HL-60/S4 treated with retinoic acid at 250 ng/mL for 4 days and 3 days (cell line): ENCODE measurements around the gene MYO1C.
"Not testable (repeated sequence)": the region's sequence is repeated elsewhere in the genome, so short reads cannot be mapped to it uniquely, and the experiment has no call there.

Source experiments
- in situ Hi-C: fragments of 300-500 bp; cut with MboI; formaldehyde crosslinking; loops from 2 replicates; pipeline ENCODE4 v1.7.0; 2022; ENCODE audit warnings: low sequenced_read_pairs

Gene MYO1C

DNA sequence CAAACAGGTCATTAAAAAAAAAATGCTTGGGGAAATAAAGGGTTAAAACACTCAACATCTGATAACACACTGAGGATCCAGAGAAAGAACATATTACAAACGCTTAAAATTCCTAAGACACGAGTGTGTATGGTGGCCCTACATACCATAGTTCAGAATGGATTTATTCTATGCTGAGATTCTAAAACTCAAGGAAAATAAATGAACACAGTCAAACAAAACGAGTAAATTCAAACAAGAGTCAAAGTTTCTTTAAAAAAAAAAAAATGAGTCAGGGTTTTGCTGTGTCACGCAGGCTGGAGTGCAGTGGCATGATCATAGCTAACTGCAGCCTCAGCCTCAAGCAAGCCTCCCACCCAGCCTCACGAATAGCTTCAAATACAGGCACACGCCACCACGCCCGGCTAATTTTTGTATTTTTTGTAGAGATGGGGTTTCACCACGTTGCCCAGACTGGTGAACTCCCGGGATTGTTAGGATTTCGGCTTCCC is 53.8 kb downstream of the MYO1C start:
- in situ Hi-C loops = no loop called here

DNA sequence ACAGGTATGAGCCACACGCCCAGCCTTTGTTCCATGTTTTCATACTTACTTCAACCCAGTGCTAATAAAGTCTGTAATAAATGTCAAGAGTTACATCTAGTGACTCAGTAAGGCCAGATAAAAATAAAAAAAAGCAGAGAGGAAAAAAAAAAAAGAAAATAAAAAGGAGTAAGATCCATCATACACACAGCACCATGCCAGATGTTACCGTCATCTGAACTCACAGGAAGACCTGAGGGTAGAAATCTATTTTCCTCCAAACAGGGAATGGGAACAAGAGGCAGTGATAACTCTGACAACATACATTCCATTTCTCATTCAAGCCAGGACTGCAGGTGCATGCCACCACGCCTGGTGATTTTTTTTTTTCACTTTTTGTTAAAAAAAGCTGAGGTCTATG is 57.2 kb downstream of the MYO1C start:
- in situ Hi-C loops = no loop called here

DNA sequence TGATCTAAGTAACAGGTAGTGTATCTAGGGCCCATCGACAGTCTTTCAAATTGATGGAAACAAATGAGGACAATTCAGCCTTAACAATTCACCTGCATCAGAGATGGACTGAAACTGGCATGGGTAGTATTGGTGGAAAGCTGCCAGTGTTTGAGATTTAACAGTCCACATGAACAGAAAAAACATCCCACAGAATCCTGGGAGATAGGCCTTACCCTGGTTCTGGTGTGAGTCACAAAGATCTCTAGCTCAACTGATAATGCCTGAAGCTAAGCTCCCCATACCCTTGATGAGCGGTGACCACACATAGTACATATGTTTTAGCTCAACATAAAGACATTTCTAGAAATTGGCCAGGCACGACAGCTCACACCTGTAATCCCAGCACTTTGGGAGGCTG is 58.3 kb downstream of the MYO1C start:
- in situ Hi-C loops = no loop called here

GRCh38 chr17:1431631-1432104 is 60.8 kb downstream of the MYO1C start:
- in situ Hi-C loops = no loop called here

GRCh38 chr17:1423456-1424135 is 68.9 kb downstream of the MYO1C start:
- in situ Hi-C loops = no loop called here

GRCh38 chr17:1422885-1423284 is 69.6 kb downstream of the MYO1C start:
- in situ Hi-C loops = no loop called here

GRCh38 chr17:1421470-1421869 is 71.0 kb downstream of the MYO1C start:
- in situ Hi-C loops = no loop called here

DNA sequence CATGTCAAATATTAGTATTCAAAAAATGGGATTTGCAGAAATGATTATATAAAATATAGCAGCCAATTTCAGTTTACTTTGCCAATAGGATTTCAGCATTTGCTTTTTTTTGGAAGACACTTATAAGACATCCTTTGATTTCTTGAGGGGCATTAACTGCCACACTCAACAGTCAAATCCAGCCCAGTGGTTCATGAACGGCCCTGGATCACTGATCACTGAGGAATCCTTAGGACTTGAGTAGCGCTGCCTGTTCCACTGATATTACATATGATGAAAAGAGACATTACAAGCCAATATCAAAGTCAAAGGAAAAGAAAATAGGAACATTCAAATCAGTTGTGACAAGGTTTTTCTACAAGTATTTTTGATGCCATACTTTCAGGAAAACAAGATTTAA is 71.5 kb downstream of the MYO1C start:
- in situ Hi-C loops = no loop called here

DNA sequence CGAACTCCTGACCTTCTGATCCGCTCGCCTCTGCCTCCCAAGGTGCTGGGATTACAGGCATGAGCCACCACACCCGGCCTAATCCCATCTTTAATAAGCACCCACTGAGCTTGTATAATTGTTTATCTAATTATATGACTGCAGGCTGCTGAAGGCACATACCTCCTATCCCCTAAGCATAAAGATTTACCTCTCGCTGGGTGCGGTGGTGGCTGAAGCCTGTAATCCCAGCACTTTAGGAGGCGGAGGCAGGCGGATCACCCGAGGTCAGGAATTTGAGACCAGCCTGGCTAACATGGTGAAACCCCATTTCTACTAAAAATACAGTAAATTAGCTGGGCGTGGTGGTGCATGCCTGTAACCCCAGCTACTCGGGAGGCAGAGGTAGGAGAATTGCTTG is 72.3 kb downstream of the MYO1C start:
- in situ Hi-C loops = no loop called here

- in situ Hi-C loops = not testable (repeated sequence)
Measured at GRCh38 chr17:1418476-1418875, 74.0 kb downstream of the MYO1C start.

DNA sequence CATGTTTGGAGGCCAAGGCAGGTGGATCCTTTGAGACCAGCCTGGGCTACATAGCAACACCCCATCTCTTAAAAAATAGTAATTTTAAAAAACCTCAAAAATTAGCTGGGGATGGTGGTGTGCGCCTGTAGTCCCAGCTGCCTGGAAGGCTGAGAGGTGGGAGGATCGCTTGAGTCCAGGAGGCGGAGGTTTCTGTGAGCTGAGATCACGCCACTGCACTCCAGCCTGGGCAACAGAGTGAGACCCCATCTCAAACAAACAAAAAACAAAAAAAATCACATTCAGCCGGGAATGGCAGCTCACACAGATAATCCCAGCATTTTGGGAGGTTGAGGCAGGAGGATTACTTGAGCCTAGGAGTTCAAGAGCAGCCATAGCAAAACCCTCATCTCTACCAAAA is 76.1 kb downstream of the MYO1C start:
- in situ Hi-C loops = no loop called here

GRCh38 chr17:1414634-1415033 is 77.9 kb downstream of the MYO1C start:
- in situ Hi-C loops = no loop called here
